Caco-2 (cell line): ENCODE data around the gene VWA1. TPM values are rescaled to one million over a fixed set of nuclear protein-coding genes. Genes with fewer than 3 reads are reported as not detected.

Source experiments
- BruUV-seq: library from RNA; stranded (reverse); fragments of 400-500 nt; replicated peaks from 2 replicates; lab custom pipeline; 2021; lab: Mats Ljungman, UMichigan
- CTCF ChIA-PET: fragments of 300-600 bp; sonication (Branson Sonifier 250); formaldehyde crosslinking; loops from one replicate; lab custom pipeline; 2022; ENCODE audit warnings: antibody characterized with exemption; lab: Charles Lee
- POLR2A ChIA-PET: fragments of 300-600 bp; sonication (Branson Sonifier 250); formaldehyde crosslinking; loops from one replicate; lab custom pipeline; 2022; ENCODE audit warnings: antibody characterized with exemption; lab: Charles Lee
- DNase-seq, 2 experiments: peaks; one replicate each; pipeline versions ENCODE4 v3.0.0 to v3.0.0-alpha.2; 2020 to 2022
- H3K27me3 ChIP-seq: replicated peaks from 2 replicates; pipeline ENCODE4 v1.6.0; 2011; ENCODE audit warnings: low read length; ENCODE audit not compliant: control insufficient read depth, insufficient read depth
- H3K36me3 ChIP-seq: 2 replicates; pipeline ENCODE4 v1.5.1; 2011; ENCODE audit warnings: low read length; ENCODE audit not compliant: control insufficient read depth, insufficient read depth
- H3K4me1 ChIP-seq: fragments of 250-450 bp; sonication (Bioruptor Pico); 2 replicates; pipeline ENCODE4 v1.5.1; 2020; ENCODE audit warnings: mild to moderate bottlenecking
- H3K4me3 ChIP-seq: 2 replicates; pipeline ENCODE4 v1.5.1; 2011; ENCODE audit warnings: low read depth, mild to moderate bottlenecking, control low read depth, low read length
- H3K9me3 ChIP-seq: fragments of 250-450 bp; sonication (Bioruptor Pico); 2 replicates; pipeline ENCODE4 v1.5.1; 2020; ENCODE audit warnings: mild to moderate bottlenecking, moderate library complexity
- H3K27ac Mint-ChIP-seq: one replicate; pipeline ENCODE4 v1.8.0; 2022; ENCODE audit warnings: mixed read lengths; ENCODE audit not compliant: unreplicated experiment
- H3K27me3 Mint-ChIP-seq: one replicate; pipeline ENCODE4 v1.8.0; 2022; ENCODE audit warnings: mixed read lengths; ENCODE audit not compliant: insufficient read depth, unreplicated experiment
- H3K36me3 Mint-ChIP-seq: one replicate; pipeline ENCODE4 v1.8.0; 2022; ENCODE audit warnings: mild to moderate bottlenecking, mixed read lengths; ENCODE audit not compliant: insufficient read depth, unreplicated experiment
- H3K4me1 Mint-ChIP-seq: one replicate; pipeline ENCODE4 v1.8.0; 2022; ENCODE audit warnings: low read depth, mixed read lengths; ENCODE audit not compliant: unreplicated experiment
- H3K4me3 Mint-ChIP-seq: one replicate; pipeline ENCODE4 v1.8.0; 2022; ENCODE audit warnings: mild to moderate bottlenecking, moderate library complexity, mixed read lengths; ENCODE audit not compliant: unreplicated experiment
- H3K9me3 Mint-ChIP-seq: one replicate; pipeline ENCODE4 v1.8.0; 2022; ENCODE audit warnings: mixed read lengths; ENCODE audit not compliant: unreplicated experiment
- intact Hi-C: fragments of 100-400 bp; cut with micrococcal nuclease; formaldehyde crosslinking; loops from one replicate; pipeline ENCODE4 v1.10.0; 2022; ENCODE audit not compliant: unreplicated experiment
- total RNA-seq: library from RNA; stranded (reverse); gene quantifications from 2 replicates; pipeline ENCODE4 v1.2.3, GENCODE V29; 2022
- TF ChIP-seq, protein P1 (sequence below), 2 experiments: fragments of 200-600 bp in 1 of 2; IDR thresholded peaks; 1 replicate in 1 of 2; 2 replicates in 1 of 2; pipeline versions ENCODE4 v1.5.1 to v1.8.0; 2011 to 2022; ENCODE audit warnings: antibody characterized with exemption in 1 of 2, control low read depth in 1 of 2, inconsistent platforms in 1 of 2, low read depth in 1 of 2, low read length in 1 of 2, mild to moderate bottlenecking in 1 of 2, moderate library complexity in 1 of 2; ENCODE audit not compliant: insufficient read depth in 1 of 2, severe bottlenecking in 1 of 2, unreplicated experiment in 1 of 2

VWA1 gene
- total RNA-seq, 1 experiment from 2014 or later: 74.7 TPM

DNA sequence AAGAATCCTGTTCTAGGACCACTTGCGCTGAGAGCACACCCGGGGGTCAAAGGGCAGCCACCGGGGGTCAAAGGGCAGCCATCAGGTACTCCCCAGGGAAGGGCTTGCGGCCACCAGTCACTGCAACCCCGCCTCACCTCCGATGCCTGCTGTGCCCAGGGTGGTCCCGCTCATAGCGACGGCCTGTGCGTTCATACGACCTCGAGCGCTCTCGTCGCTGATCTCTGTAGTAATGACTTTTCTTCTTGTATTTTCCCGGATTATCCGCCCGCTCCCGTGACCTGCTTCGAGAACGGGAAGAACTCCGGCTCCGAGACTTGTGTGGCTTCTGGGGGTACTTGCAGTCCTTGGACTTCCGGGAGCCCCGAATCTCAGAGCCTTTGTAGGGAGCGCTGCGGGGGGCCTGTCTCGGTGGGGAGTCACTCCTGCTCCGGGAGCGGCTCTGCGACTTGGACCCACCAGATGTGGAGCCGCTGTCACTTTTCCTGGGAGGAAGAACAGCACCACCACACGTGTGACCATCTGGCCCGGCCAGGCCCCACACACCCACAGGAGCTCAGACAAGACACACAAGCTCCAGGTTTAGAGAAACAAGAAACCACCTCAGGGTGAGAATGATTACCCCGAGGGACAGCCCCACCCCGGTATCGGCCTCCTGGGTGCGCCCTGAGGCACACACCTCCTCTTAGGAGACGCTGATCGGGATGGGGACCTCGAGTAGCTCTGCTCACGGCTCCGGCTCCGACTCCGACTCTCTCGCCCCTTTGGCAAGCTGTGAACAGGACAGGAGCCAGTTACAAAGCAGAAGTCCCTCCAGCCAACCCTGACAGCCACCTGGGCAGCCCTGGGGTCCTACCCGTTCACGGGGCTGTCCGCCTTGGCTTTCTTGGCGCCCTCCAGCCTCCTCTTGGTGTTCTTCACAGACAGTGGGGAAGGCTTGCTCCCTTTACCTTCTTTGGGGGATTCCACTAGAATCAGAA is 48.1 kb upstream of the VWA1 start:
- H3K27ac Mint-ChIP-seq: no peak overlapping the region
- no peak overlapping the region for H3K4me3 ChIP-seq
- no peaks in the 10 kb centered on the region for H3K27me3 Mint-ChIP-seq
- intact Hi-C loops: no loop called here
- H3K4me1 ChIP-seq: no peaks in the 10 kb centered on the region
- ChIA-PET POLR2A (no interaction called here), CTCF (no interaction called here)
- no peak for DNase-seq
- H3K27me3 ChIP-seq: no peaks in the 10 kb centered on the region
- no peak overlapping the region for H3K4me3 Mint-ChIP-seq
- H3K9me3 Mint-ChIP-seq: peaks cover 5% of the 10 kb centered on the region
- BruUV-seq: no TSS peak
- H3K36me3 Mint-ChIP-seq: peaks cover 79% of the 10 kb centered on the region
- H3K4me1 Mint-ChIP-seq: no peaks in the 10 kb centered on the region
- H3K36me3 ChIP-seq: peaks cover 2% of the 10 kb centered on the region
- H3K9me3 ChIP-seq: no peaks in the 10 kb centered on the region
- TF ChIP-seq, protein P1, sequence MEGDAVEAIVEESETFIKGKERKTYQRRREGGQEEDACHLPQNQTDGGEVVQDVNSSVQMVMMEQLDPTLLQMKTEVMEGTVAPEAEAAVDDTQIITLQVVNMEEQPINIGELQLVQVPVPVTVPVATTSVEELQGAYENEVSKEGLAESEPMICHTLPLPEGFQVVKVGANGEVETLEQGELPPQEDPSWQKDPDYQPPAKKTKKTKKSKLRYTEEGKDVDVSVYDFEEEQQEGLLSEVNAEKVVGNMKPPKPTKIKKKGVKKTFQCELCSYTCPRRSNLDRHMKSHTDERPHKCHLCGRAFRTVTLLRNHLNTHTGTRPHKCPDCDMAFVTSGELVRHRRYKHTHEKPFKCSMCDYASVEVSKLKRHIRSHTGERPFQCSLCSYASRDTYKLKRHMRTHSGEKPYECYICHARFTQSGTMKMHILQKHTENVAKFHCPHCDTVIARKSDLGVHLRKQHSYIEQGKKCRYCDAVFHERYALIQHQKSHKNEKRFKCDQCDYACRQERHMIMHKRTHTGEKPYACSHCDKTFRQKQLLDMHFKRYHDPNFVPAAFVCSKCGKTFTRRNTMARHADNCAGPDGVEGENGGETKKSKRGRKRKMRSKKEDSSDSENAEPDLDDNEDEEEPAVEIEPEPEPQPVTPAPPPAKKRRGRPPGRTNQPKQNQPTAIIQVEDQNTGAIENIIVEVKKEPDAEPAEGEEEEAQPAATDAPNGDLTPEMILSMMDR (IDR thresholded peaks at IDR 0.05; ENCODE audit: insufficient read depth in 1 of 2, low read depth in 1 of 2, low read length in 1 of 2, severe bottlenecking in 1 of 2, unreplicated experiment in 1 of 2): no peak

- Histone ChIP-seq H3K4me1 (no peaks in the 10 kb centered on the region), H3K9me3 (no peaks in the 10 kb centered on the region), H3K27me3 (no peaks in the 10 kb centered on the region), H3K36me3 (peaks cover 2% of the 10 kb centered on the region), H3K4me3 (no peak overlapping the region)
- no TSS peak for BruUV-seq
- ChIA-PET CTCF (no interaction called here), POLR2A (no interaction called here)
- no peak for DNase-seq
- Mint-ChIP-seq H3K4me1 (no peaks in the 10 kb centered on the region), H3K9me3 (no peaks in the 10 kb centered on the region), H3K27ac (no peak overlapping the region), H3K36me3 (peaks cover 86% of the 10 kb centered on the region), H3K4me3 (no peak overlapping the region), H3K27me3 (no peaks in the 10 kb centered on the region)
- TF ChIP-seq, protein P1 (IDR thresholded peaks at IDR 0.05; ENCODE audit: insufficient read depth in 1 of 2, low read depth in 1 of 2, low read length in 1 of 2, severe bottlenecking in 1 of 2, unreplicated experiment in 1 of 2): no peak
- intact Hi-C loops: no loop called here
Observed at GRCh38 chr1:1388078-1388472, 47.4 kb upstream of the VWA1 start.

DNA sequence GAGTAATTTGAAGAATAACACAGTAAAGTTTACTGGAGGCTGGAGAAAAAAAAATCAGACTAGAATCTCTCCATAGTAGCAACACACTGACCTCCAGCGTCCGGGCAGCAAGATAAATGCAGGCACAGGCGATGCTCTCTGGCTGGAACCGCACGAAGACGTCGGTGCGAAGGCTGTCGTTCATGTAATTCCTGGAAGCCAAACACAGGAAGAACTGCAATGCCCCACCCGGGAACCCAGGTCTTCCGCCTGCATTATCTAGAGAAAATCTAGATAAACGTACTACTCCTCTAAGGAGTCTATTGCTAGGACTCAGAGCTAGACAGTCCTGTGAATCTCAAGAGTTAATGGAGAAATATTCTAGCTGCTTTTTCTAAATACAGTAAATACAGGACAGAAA is 44.8 kb upstream of the VWA1 start:
- POLR2A ChIA-PET: no interaction called here
- CTCF ChIA-PET: no interaction called here
- Mint-ChIP-seq H3K27me3 (no peaks in the 10 kb centered on the region), H3K4me1 (no peaks in the 10 kb centered on the region), H3K4me3 (no peak overlapping the region), H3K27ac (no peak overlapping the region), H3K36me3 (peaks cover 97% of the 10 kb centered on the region), H3K9me3 (no peaks in the 10 kb centered on the region)
- Histone ChIP-seq H3K4me3 (no peak overlapping the region), H3K27me3 (no peaks in the 10 kb centered on the region), H3K9me3 (no peaks in the 10 kb centered on the region), H3K4me1 (no peaks in the 10 kb centered on the region), H3K36me3 (no peaks in the 10 kb centered on the region; the same call in none of the 2 replicates)
- no peak for DNase-seq
- TF ChIP-seq, protein P1 (IDR thresholded peaks at IDR 0.05; ENCODE audit: insufficient read depth in 1 of 2, low read depth in 1 of 2, low read length in 1 of 2, severe bottlenecking in 1 of 2, unreplicated experiment in 1 of 2): no peak
- no TSS peak for BruUV-seq
- intact Hi-C loops: no loop called here
